WTC11 (cell line): ENCODE results near the gene RTKN2. TPM values are rescaled to one million over a fixed set of nuclear protein-coding genes. Genes with fewer than 3 reads are reported as not detected.

Experiments used
- CDX4 ChIP-seq: fragments of 250-450 bp; sonication (Bioruptor Pico); IDR thresholded peaks from 2 replicates; pipeline ENCODE4 v1.9.0; 2021; ENCODE audit warnings: moderate library complexity, mild to moderate bottlenecking, inconsistent platforms, borderline replicate concordance
- JAZF1 ChIP-seq: fragments of 250-450 bp; sonication (Bioruptor Pico); IDR thresholded peaks from 2 replicates; pipeline ENCODE4 v1.9.0; 2021; ENCODE audit warnings: moderate library complexity, mild to moderate bottlenecking, inconsistent platforms
- NFATC4 ChIP-seq: fragments of 250-450 bp; sonication (Bioruptor Pico); IDR thresholded peaks from 2 replicates; pipeline ENCODE4 v1.9.0; 2021; ENCODE audit warnings: mild to moderate bottlenecking
- PRDM15 ChIP-seq: sonication (generic); formaldehyde crosslinking; IDR thresholded peaks from 2 replicates; pipeline ENCODE4 v1.8.0; 2022; ENCODE audit warnings: missing genetic modification reagents
- PRRX2 ChIP-seq: fragments of 250-450 bp; sonication (Bioruptor Pico); IDR thresholded peaks from 2 replicates; pipeline ENCODE4 v1.8.0; 2021; ENCODE audit warnings: mild to moderate bottlenecking
- total RNA-seq: library from RNA; stranded (reverse); gene quantifications from 3 replicates; pipeline ENCODE4 v1.2.3, GENCODE V29; 2021
- TF ChIP-seq, protein P1 (sequence below): sonication (generic); formaldehyde crosslinking; IDR thresholded peaks from 2 replicates; pipeline ENCODE4 v1.8.1; 2023; ENCODE audit warnings: mild to moderate bottlenecking, missing genetic modification reagents, borderline replicate concordance

The RTKN2 gene
- total RNA-seq, 1 experiment from 2014 or later: 20.5 TPM

DNA sequence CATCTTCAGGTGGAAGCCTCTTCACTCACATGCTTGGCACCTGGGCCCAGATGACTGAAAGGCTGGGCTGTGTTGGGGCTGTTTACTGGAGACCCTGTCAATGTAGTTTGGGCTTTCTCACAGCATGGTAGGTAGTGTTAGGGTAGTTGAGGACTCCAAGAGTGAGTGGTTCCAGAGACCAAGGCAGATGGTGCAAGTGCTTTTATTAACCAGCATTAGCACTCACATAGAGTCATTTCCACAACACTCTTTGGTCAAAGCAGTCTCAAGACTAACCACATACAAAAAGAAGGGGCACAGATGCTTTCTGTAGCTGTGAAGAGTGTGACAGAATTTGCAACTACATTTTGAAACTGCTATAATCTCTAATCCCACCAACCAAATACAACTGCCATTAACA, 135.0 kb downstream of the RTKN2 start (continued):
- no peak for TF ChIP-seq CDX4 (CRISPR knock-in tag)
- TF ChIP-seq PRDM15 (CRISPR knock-in tag): no peak
- no peak for TF ChIP-seq NFATC4 (CRISPR knock-in tag)
- TF ChIP-seq, protein P1, sequence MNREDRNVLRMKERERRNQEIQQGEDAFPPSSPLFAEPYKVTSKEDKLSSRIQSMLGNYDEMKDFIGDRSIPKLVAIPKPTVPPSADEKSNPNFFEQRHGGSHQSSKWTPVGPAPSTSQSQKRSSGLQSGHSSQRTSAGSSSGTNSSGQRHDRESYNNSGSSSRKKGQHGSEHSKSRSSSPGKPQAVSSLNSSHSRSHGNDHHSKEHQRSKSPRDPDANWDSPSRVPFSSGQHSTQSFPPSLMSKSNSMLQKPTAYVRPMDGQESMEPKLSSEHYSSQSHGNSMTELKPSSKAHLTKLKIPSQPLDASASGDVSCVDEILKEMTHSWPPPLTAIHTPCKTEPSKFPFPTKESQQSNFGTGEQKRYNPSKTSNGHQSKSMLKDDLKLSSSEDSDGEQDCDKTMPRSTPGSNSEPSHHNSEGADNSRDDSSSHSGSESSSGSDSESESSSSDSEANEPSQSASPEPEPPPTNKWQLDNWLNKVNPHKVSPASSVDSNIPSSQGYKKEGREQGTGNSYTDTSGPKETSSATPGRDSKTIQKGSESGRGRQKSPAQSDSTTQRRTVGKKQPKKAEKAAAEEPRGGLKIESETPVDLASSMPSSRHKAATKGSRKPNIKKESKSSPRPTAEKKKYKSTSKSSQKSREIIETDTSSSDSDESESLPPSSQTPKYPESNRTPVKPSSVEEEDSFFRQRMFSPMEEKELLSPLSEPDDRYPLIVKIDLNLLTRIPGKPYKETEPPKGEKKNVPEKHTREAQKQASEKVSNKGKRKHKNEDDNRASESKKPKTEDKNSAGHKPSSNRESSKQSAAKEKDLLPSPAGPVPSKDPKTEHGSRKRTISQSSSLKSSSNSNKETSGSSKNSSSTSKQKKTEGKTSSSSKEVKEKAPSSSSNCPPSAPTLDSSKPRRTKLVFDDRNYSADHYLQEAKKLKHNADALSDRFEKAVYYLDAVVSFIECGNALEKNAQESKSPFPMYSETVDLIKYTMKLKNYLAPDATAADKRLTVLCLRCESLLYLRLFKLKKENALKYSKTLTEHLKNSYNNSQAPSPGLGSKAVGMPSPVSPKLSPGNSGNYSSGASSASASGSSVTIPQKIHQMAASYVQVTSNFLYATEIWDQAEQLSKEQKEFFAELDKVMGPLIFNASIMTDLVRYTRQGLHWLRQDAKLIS: no peak
- TF ChIP-seq JAZF1: no peak
- no peak for TF ChIP-seq PRRX2 (CRISPR knock-in tag)

Other genes starting within 250 kb of the RTKN2 start
- gene ZNF365, start 105.5 kb upstream of the RTKN2 start, total RNA-seq: 0.39 to 0.62 TPM (median 0.59 TPM) in 3 replicates